Endothelial cell of umbilical vein (primary cell): Measurements from ENCODE around the gene FAM174B. TPM values are rescaled to one million over a fixed set of nuclear protein-coding genes. Genes with fewer than 3 reads are reported as not detected.

ENCODE experiments used
- BruUV-seq: library from RNA; stranded (reverse); fragments of 400-500 nt; replicated peaks from 2 replicates; lab custom pipeline; 2021; lab: Mats Ljungman, UMichigan
- CTCF ChIA-PET: fragments of 300-600, 350-600 bp; sonication (Branson Sonifier 250); formaldehyde crosslinking; loops from one replicate; lab custom pipeline; 2021; ENCODE audit warnings: antibody characterized with exemption, inconsistent platforms; lab: Charles Lee
- POLR2A ChIA-PET: fragments of 300-600, 350-600 bp; sonication (Branson Sonifier 250); formaldehyde crosslinking; loops from one replicate; lab custom pipeline; 2021; ENCODE audit warnings: antibody characterized with exemption, inconsistent platforms; lab: Charles Lee
- DNase-seq: peaks from one replicate; pipeline ENCODE4 v3.0.0-alpha.2; 2011; ENCODE audit warnings: low read depth, low spot score
- FAIRE-seq: peaks from 2 replicates; lab custom pipeline; 2011; peaks lifted over from hg19 to GRCh38; lab: Jason Lieb, UNC
- H2AFZ ChIP-seq: 2 replicates; pipeline ENCODE4 v1.6.0; 2012; ENCODE audit warnings: low read depth, low read length, control low read depth, inconsistent platforms
- H3K27ac ChIP-seq: 2 replicates; pipeline ENCODE4 v1.5.1; 2011; ENCODE audit warnings: low read depth, mild to moderate bottlenecking, control low read depth, low read length, moderate library complexity; ENCODE audit not compliant: insufficient read depth
- H3K27me3 ChIP-seq, 2 experiments: 2 replicates each; pipeline versions ENCODE4 v1.6.0 to v1.6.1; 2011; ENCODE audit warnings: low read length in 2 of 2, mixed read lengths in 1 of 2; ENCODE audit not compliant: control insufficient read depth in 2 of 2, insufficient read depth in 2 of 2
- H3K36me3 ChIP-seq, 2 experiments: 2 replicates in 1 of 2; 3 replicates in 1 of 2; pipeline ENCODE4 v1.5.1; 2011; ENCODE audit warnings: low read length in 2 of 2, mild to moderate bottlenecking in 1 of 2, moderate library complexity in 1 of 2; ENCODE audit not compliant: control insufficient read depth in 2 of 2, insufficient read depth in 2 of 2; ENCODE audit errors: extremely low read depth in 1 of 2
- H3K4me1 ChIP-seq: 3 replicates; pipeline ENCODE4 v1.5.1; 2011; ENCODE audit warnings: mild to moderate bottlenecking, low read length; ENCODE audit not compliant: control insufficient read depth, insufficient read depth; ENCODE audit errors: extremely low read depth
- H3K4me2 ChIP-seq: 2 replicates; pipeline ENCODE4 v1.6.1; 2011; ENCODE audit warnings: low read length, control low read depth, mixed read lengths; ENCODE audit not compliant: insufficient read depth
- H3K4me3 ChIP-seq, 3 experiments: fragments of 200-600 bp in 1 of 3; sonication (generic), shearing (Covaris generic) in 1 of 3; replicated peaks in 1 of 3; 2 replicates each; pipeline ENCODE4 v1.5.1; 2011 to 2016; ENCODE audit warnings: control low read depth in 3 of 3, low read length in 3 of 3, mild to moderate bottlenecking in 2 of 3, inconsistent platforms in 1 of 3, low read depth in 1 of 3, moderate library complexity in 1 of 3; ENCODE audit not compliant: insufficient read depth in 1 of 3
- H3K79me2 ChIP-seq: 2 replicates; pipeline ENCODE4 v1.6.0; 2012; ENCODE audit warnings: low read length, inconsistent platforms; ENCODE audit not compliant: control insufficient read depth, insufficient read depth
- H3K9ac ChIP-seq: replicated peaks from 2 replicates; pipeline ENCODE3; 2011; ENCODE audit warnings: low read length, control low read depth; ENCODE audit not compliant: insufficient read depth; ENCODE audit errors: extremely low read depth
- H3K9me1 ChIP-seq: replicated peaks from 3 replicates; pipeline ENCODE4 v1.6.0; 2011; ENCODE audit warnings: mild to moderate bottlenecking, low read length; ENCODE audit not compliant: control insufficient read depth, insufficient read depth; ENCODE audit errors: extremely low read depth
- H3K9me3 ChIP-seq: replicated peaks from 2 replicates; pipeline ENCODE4 v1.5.1; 2012; ENCODE audit warnings: low read length, inconsistent platforms; ENCODE audit not compliant: control insufficient read depth, insufficient read depth
- H4K20me1 ChIP-seq: replicated peaks from 2 replicates; pipeline ENCODE3; 2011; ENCODE audit warnings: mild to moderate bottlenecking, low read length; ENCODE audit not compliant: control insufficient read depth, insufficient read depth; ENCODE audit errors: extremely low read depth
- EZH2 ChIP-seq: IDR thresholded peaks from 2 replicates; pipeline ENCODE4 v1.6.1; 2012; ENCODE audit warnings: borderline replicate concordance, low read depth, mild to moderate bottlenecking, moderate library complexity, low read length, inconsistent platforms; ENCODE audit not compliant: severe bottlenecking
- FOS ChIP-seq: IDR thresholded peaks from 2 replicates; pipeline ENCODE4 v1.6.1; 2011; ENCODE audit warnings: mild to moderate bottlenecking, low read length, moderate library complexity, borderline replicate concordance; ENCODE audit not compliant: insufficient read depth
- GATA2 ChIP-seq: IDR thresholded peaks from 2 replicates; pipeline ENCODE4 v1.7.0; 2011; ENCODE audit warnings: low read depth, mild to moderate bottlenecking, moderate library complexity, mixed read lengths, low read length; ENCODE audit not compliant: insufficient read length, insufficient read depth
- JUN ChIP-seq: IDR thresholded peaks from 2 replicates; pipeline ENCODE4 v1.6.1; 2011; ENCODE audit warnings: borderline replicate concordance, low read depth; ENCODE audit not compliant: insufficient read length, insufficient read depth
- MYC ChIP-seq: IDR thresholded peaks from one replicate; pipeline ENCODE4 v1.6.1; 2011; ENCODE audit warnings: mild to moderate bottlenecking, low read depth, low read length
- POLR2A ChIP-seq: IDR thresholded peaks from 2 replicates; pipeline ENCODE4 v1.6.1; 2012; ENCODE audit warnings: low read depth, mild to moderate bottlenecking, control low read depth, low read length
- POLR2AphosphoS5 ChIP-seq: IDR thresholded peaks from 2 replicates; pipeline ENCODE4 v1.6.1; 2012; ENCODE audit warnings: low read depth, mild to moderate bottlenecking, control low read depth, low read length, moderate library complexity; ENCODE audit not compliant: insufficient read depth
- dilution Hi-C: fragments of 300-500 bp; cut with MboI; formaldehyde crosslinking; loops from one replicate; pipeline ENCODE4 v1.15.0; 2019; ENCODE audit warnings: low sequenced_read_pairs; ENCODE audit not compliant: extremely low pct_ligation_motif_present
- intact Hi-C: fragments of 100-400 bp; cut with micrococcal nuclease; formaldehyde crosslinking; loops from one replicate; pipeline ENCODE4 v1.10.0; 2022
- polyA plus RNA-seq, 4 experiments: library from polyadenylated mRNA; depleted of rRNA in 3 of 4; stranded (reverse) in 3 of 4; unstranded in 1 of 4; fragments of >200 nt; gene quantifications; 2 replicates each; pipeline versions ENCODE4 v1.2.1 to v1.2.3, GENCODE V29; 2011 to 2012; ENCODE audit warnings: missing spikeins in 1 of 4
- total RNA-seq: library from RNA; stranded (reverse); gene quantifications from 2 replicates; pipeline ENCODE4 v1.2.3, GENCODE V29; 2021
- TF ChIP-seq, protein P1 (sequence below), 2 donors: IDR thresholded peaks; 1 replicate in 1 of 2; 2 replicates in 1 of 2; pipeline ENCODE4 v1.5.1; 2011; ENCODE audit warnings: low read length in 2 of 2, mild to moderate bottlenecking in 2 of 2, moderate library complexity in 2 of 2, control low read depth in 1 of 2, inconsistent platforms in 1 of 2, low read depth in 1 of 2; ENCODE audit not compliant: insufficient read depth in 1 of 2; ENCODE audit errors: extremely low read depth in 1 of 2
- TF ChIP-seq, protein P2 (sequence below): IDR thresholded peaks from 2 replicates; pipeline ENCODE4 v1.6.1; 2011; ENCODE audit not compliant: insufficient read depth, insufficient read length

The FAM174B gene
- total and polyA plus RNA-seq, 2 donors (not counting 3 experiments of a cell fraction or from before 2014, with no cell fraction given): 25.9 to 30.2 TPM

DNA sequence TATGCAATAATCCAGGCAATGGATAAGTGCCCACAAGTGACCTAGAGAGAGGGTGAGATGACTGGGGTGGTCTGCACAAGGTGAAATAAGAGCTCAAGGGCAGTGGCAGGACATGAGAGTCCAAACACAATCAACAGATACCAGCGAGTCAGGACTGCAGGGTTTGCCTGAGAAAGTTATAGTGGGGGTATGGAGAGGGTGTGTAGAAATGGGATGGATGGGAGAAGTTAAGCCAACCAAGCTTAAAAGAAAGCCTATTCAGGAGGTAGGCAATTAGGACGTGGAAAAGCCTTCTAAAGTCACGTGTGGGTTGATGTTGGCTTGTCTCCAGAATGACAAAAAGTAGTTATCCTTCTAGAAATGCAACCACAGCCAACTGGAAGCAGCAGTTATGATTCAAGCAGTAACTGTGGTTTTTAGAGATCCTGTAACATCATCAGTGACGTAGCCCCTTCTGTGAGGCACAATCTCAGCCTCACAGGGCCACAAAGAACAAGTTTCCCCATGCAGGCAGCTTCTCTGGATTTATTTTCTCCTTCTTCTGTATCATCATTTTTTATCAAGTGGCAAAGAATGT lies 56.1 kb downstream of the FAM174B start:
- no peak for FAIRE-seq
- no peak for DNase-seq

DNA sequence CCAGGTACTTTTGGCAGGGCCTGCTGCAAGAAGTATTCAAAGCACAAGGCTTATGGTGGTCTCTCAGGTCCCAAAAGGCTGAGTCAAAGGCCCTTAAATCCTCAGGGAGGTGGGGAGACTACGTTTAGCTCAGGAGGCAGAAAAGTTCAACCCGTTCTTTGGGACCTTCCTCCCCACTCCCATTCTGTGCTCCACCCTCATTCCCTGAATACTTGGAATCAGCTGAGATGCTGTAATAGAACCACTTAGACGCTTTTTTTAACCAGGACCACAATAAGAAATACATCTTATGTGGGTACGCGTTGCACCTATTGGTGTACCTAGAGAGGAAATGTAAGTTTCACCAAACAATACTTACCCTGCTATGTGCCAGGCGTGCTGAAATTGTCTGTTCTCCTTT lies 58.0 kb downstream of the FAM174B start:
- no peaks in the 10 kb centered on the region for H3K79me2 ChIP-seq

More for the DNA sequence above, 56.1 kb downstream of the FAM174B start:
- no peaks in the 10 kb centered on the region for H3K4me1 ChIP-seq
- no peaks in the 10 kb centered on the region for H3K9me1 ChIP-seq
- intact Hi-C loops (no loop called here), dilution Hi-C loops (no loop called here)
- H2AFZ ChIP-seq: no peak overlapping the region
- no peak overlapping the region for H3K9ac ChIP-seq
- H3K4me3 ChIP-seq: no peak overlapping the region
- ChIA-PET CTCF (interaction anchor here (0.8 to 0.9 kb wide), 2 partner anchors 78 to 115 kb away, joined by 3 read pairs; no protein-coding TSS in a partner anchor), POLR2A (no interaction called here)
- no peak overlapping the region for H3K27ac ChIP-seq
- H3K79me2 ChIP-seq: no peaks in the 10 kb centered on the region
- H3K36me3 ChIP-seq: no peaks in the 10 kb centered on the region
- no peak for TF ChIP-seq POLR2AphosphoS5
- H3K4me2 ChIP-seq: no peak overlapping the region
- BruUV-seq: no TSS peak
- no peaks in the 10 kb centered on the region for H4K20me1 ChIP-seq
- H3K9me3 ChIP-seq: no peaks in the 10 kb centered on the region
- peaks cover 0 to 19% of the 10 kb centered on the region in 2 experiments for H3K27me3 ChIP-seq

More for the DNA sequence above, 58.0 kb downstream of the FAM174B start:
- dilution Hi-C loops (no loop called here), intact Hi-C loops (no loop called here)
- TF ChIP-seq POLR2A: no peak
- no peak for TF ChIP-seq GATA2
- TF ChIP-seq POLR2AphosphoS5: no peak
- TF ChIP-seq, protein P1, sequence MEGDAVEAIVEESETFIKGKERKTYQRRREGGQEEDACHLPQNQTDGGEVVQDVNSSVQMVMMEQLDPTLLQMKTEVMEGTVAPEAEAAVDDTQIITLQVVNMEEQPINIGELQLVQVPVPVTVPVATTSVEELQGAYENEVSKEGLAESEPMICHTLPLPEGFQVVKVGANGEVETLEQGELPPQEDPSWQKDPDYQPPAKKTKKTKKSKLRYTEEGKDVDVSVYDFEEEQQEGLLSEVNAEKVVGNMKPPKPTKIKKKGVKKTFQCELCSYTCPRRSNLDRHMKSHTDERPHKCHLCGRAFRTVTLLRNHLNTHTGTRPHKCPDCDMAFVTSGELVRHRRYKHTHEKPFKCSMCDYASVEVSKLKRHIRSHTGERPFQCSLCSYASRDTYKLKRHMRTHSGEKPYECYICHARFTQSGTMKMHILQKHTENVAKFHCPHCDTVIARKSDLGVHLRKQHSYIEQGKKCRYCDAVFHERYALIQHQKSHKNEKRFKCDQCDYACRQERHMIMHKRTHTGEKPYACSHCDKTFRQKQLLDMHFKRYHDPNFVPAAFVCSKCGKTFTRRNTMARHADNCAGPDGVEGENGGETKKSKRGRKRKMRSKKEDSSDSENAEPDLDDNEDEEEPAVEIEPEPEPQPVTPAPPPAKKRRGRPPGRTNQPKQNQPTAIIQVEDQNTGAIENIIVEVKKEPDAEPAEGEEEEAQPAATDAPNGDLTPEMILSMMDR (IDR thresholded peaks at IDR 0.05; ENCODE audit: extremely low read depth in 1 of 2, insufficient read depth in 1 of 2, low read depth in 1 of 2, low read length in 2 of 2): no peak
- TF ChIP-seq, protein P2, sequence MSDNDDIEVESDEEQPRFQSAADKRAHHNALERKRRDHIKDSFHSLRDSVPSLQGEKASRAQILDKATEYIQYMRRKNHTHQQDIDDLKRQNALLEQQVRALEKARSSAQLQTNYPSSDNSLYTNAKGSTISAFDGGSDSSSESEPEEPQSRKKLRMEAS: no peak
- no peak for TF ChIP-seq JUN
- TF ChIP-seq FOS: no peak
- TF ChIP-seq EZH2: no peak
- no peak for TF ChIP-seq MYC
- Histone ChIP-seq H3K4me1 (no peaks in the 10 kb centered on the region), H3K4me3 (no peak overlapping the region), H3K36me3 (no peaks in the 10 kb centered on the region), H3K9ac (no peak overlapping the region), H3K27me3 (peaks cover 0 to 25% of the 10 kb centered on the region in 2 experiments), H3K9me3 (no peaks in the 10 kb centered on the region), H2AFZ (no peak overlapping the region), H4K20me1 (no peaks in the 10 kb centered on the region), H3K4me2 (no peak overlapping the region), H3K9me1 (no peaks in the 10 kb centered on the region), H3K27ac (no peak overlapping the region)
- DNase-seq (no peak), FAIRE-seq (no peak)
- ChIA-PET POLR2A (no interaction called here), CTCF (no interaction called here)
- BruUV-seq: no TSS peak
